Liver (tissue), 3 donors: ENCODE measurements around the gene KNTC1.

Experiments
- GABPA ChIP-seq, 2 donors: IDR thresholded peaks in 1 of 2; conservative IDR thresholded peaks in 1 of 2; 2 replicates each; pipeline ENCODE4 v1.6.1; 2016; ENCODE audit warnings: antibody characterized with exemption in 2 of 2, mild to moderate bottlenecking in 1 of 2, moderate library complexity in 1 of 2
- HNF4G ChIP-seq: IDR thresholded peaks from 2 replicates; pipeline ENCODE4 v1.6.1; 2016; ENCODE audit warnings: antibody characterized with exemption
- JUND ChIP-seq, 2 donors: IDR thresholded peaks; 2 replicates each; pipeline ENCODE4 v1.6.1; 2016; ENCODE audit warnings: antibody characterized with exemption in 2 of 2
- NR2F2 ChIP-seq: IDR thresholded peaks from 2 replicates; pipeline ENCODE4 v1.6.1; 2016; ENCODE audit warnings: antibody characterized with exemption
- RAD21 ChIP-seq, 2 donors: IDR thresholded peaks; 2 replicates each; pipeline ENCODE4 v1.6.1; 2016; ENCODE audit warnings: antibody characterized with exemption in 2 of 2, mild to moderate bottlenecking in 2 of 2
- RXRA ChIP-seq, 2 donors: IDR thresholded peaks; 2 replicates each; pipeline ENCODE4 v1.6.1; 2017 to 2018; ENCODE audit warnings: antibody characterized with exemption in 2 of 2, mild to moderate bottlenecking in 1 of 2
- TAF1 ChIP-seq: conservative IDR thresholded peaks from 2 replicates; pipeline ENCODE4 v1.6.1; 2016; ENCODE audit warnings: antibody characterized with exemption, mild to moderate bottlenecking
- YY1 ChIP-seq: IDR thresholded peaks from 2 replicates; pipeline ENCODE4 v1.6.1; 2016; ENCODE audit warnings: antibody characterized with exemption, mild to moderate bottlenecking
- TF ChIP-seq, protein P1 (sequence below): fragments of 150-350 bp; IDR thresholded peaks from 2 replicates; pipeline ENCODE4 v1.5.1; 2017; ENCODE audit warnings: improper control_type of control experiment, low read depth, low read length; ENCODE audit not compliant: missing input control
- TF ChIP-seq, protein P2 (sequence below): IDR thresholded peaks from 2 replicates; pipeline ENCODE4 v1.6.1; 2016; ENCODE audit warnings: antibody characterized with exemption
- TF ChIP-seq, protein P3 (sequence below): IDR thresholded peaks from 2 replicates; pipeline ENCODE4 v1.6.1; 2016; ENCODE audit warnings: antibody characterized with exemption
- TF ChIP-seq, protein P4 (sequence below): IDR thresholded peaks from 2 replicates; pipeline ENCODE4 v1.6.1; 2016; ENCODE audit warnings: antibody characterized with exemption, mild to moderate bottlenecking
- donor health status: healthy.
- donor health status: healthy.

DNA sequence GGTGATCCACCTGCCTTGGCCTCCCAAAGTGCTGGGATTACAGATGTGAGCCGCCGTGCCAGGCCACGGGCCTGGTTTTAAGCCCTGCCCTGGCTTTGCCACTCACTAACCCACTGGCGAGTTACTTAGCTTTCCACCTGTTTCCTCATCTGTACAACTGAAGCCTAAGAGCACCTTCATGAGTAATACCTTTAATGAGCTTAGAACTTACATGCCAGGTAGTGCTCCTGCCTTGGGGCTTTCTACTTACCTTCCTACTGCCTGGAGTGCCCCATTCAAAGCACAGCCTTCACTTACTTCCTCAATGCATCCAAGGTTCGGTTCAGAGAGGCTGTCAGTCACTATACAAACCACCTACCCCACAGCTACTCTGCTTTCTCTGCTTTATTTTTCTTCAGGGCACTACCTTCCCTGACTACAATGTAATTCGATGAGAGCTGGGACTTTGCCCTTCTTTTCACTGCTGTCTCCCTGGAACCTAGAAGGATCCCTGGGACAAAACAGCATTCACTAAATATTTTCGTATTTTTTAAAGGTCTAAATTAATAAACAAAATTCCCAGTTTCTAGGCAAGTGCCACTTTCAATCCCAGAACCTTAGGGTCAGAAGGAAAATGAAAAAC lies 40.1 kb upstream of the KNTC1 start:
- TF ChIP-seq, protein P1, sequence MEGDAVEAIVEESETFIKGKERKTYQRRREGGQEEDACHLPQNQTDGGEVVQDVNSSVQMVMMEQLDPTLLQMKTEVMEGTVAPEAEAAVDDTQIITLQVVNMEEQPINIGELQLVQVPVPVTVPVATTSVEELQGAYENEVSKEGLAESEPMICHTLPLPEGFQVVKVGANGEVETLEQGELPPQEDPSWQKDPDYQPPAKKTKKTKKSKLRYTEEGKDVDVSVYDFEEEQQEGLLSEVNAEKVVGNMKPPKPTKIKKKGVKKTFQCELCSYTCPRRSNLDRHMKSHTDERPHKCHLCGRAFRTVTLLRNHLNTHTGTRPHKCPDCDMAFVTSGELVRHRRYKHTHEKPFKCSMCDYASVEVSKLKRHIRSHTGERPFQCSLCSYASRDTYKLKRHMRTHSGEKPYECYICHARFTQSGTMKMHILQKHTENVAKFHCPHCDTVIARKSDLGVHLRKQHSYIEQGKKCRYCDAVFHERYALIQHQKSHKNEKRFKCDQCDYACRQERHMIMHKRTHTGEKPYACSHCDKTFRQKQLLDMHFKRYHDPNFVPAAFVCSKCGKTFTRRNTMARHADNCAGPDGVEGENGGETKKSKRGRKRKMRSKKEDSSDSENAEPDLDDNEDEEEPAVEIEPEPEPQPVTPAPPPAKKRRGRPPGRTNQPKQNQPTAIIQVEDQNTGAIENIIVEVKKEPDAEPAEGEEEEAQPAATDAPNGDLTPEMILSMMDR = no peak
- TF ChIP-seq NR2F2 (no peak), RXRA (IDR thresholded peaks at IDR 0.05) (no peak), GABPA (IDR thresholded peaks at IDR 0.05 in 1 of 2, conservative IDR thresholded peaks at IDR 0.05 in 1 of 2) (no peak), RAD21 (IDR thresholded peaks at IDR 0.05) (no peak), YY1 (no peak), JUND (IDR thresholded peaks at IDR 0.05) (no peak), HNF4G (no peak), TAF1 (no peak)
- TF ChIP-seq, protein P2, sequence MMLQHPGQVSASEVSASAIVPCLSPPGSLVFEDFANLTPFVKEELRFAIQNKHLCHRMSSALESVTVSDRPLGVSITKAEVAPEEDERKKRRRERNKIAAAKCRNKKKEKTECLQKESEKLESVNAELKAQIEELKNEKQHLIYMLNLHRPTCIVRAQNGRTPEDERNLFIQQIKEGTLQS = no peak
- TF ChIP-seq, protein P3, sequence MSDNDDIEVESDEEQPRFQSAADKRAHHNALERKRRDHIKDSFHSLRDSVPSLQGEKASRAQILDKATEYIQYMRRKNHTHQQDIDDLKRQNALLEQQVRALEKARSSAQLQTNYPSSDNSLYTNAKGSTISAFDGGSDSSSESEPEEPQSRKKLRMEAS = no peak
- TF ChIP-seq, protein P4, sequence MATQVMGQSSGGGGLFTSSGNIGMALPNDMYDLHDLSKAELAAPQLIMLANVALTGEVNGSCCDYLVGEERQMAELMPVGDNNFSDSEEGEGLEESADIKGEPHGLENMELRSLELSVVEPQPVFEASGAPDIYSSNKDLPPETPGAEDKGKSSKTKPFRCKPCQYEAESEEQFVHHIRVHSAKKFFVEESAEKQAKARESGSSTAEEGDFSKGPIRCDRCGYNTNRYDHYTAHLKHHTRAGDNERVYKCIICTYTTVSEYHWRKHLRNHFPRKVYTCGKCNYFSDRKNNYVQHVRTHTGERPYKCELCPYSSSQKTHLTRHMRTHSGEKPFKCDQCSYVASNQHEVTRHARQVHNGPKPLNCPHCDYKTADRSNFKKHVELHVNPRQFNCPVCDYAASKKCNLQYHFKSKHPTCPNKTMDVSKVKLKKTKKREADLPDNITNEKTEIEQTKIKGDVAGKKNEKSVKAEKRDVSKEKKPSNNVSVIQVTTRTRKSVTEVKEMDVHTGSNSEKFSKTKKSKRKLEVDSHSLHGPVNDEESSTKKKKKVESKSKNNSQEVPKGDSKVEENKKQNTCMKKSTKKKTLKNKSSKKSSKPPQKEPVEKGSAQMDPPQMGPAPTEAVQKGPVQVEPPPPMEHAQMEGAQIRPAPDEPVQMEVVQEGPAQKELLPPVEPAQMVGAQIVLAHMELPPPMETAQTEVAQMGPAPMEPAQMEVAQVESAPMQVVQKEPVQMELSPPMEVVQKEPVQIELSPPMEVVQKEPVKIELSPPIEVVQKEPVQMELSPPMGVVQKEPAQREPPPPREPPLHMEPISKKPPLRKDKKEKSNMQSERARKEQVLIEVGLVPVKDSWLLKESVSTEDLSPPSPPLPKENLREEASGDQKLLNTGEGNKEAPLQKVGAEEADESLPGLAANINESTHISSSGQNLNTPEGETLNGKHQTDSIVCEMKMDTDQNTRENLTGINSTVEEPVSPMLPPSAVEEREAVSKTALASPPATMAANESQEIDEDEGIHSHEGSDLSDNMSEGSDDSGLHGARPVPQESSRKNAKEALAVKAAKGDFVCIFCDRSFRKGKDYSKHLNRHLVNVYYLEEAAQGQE = no peak
